AG04449 (cell line): ENCODE results near the gene NLRP6.

Experiments used
- CTCF ChIA-PET: fragments of 350-600 bp; formaldehyde crosslinking; extraction: SDS; loops from one replicate; lab custom pipeline; 2021; ENCODE audit warnings: antibody characterized with exemption; lab: Yijun Ruan, JAX
- POLR2A ChIA-PET: fragments of 400-600, 350-600 bp; formaldehyde crosslinking; extraction: SDS; loops from one replicate; lab custom pipeline; 2020; ENCODE audit warnings: antibody characterized with exemption, inconsistent platforms; lab: Yijun Ruan, JAX
- DNase-seq: peaks from one replicate; pipeline ENCODE4 v3.0.0-alpha.2; 2010; ENCODE audit warnings: low read depth, low spot score
- H3K4me3 ChIP-seq: 2 replicates; pipeline ENCODE4 v1.5.1; 2011; ENCODE audit warnings: low read depth, mild to moderate bottlenecking, control low read depth, low read length
- CTCF ChIP-seq: IDR thresholded peaks from one replicate; pipeline ENCODE4 v1.5.1; 2011; ENCODE audit warnings: mild to moderate bottlenecking, moderate library complexity, low read length, control low read depth, inconsistent platforms; ENCODE audit not compliant: insufficient read depth; ENCODE audit errors: missing control alignments

NLRP6 gene

DNA sequence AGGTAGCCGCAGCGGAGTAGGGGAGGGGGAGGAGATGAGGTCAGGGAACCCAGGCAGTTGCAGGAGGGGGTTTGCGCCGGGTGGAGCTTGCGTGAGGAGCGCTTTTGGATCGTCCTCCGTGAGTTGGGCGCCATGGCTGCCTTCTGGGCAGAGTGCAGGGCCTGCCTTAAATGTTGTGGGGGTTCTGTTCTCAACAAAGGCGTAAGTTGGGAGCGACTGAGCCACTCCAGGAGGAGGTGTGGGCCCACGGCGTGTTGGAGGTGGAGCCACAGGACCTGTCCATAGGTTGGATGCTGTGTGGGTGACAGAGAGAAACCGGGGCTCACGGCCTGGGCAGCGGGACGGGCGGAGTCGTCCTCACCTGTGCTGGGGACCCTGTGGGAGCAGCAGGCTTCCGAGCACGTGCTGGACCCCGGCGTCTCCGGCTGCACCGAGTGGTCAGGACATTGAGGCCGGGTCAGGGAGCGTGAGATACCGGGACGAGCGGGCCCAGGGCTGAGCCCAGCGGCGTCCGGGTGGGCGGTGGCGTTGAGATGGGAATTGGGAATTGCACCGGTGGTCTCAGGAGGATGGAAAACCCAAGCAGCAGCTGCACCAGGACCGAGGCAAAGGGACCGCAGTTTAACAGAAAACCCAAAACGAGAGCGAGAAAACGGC lies 9.7 kb downstream of the NLRP6 start:
- no peak for DNase-seq
- CTCF ChIA-PET: interaction anchor here (3.4 to 9.1 kb wide), 2 partner anchors 18 to 37 kb away, joined by 10 to 68 read pairs; partner anchors contain the start of gene IFITM2
- no peak for TF ChIP-seq CTCF
- peak overlapping the region; percentile 61 for H3K4me3 ChIP-seq
- POLR2A ChIA-PET: no interaction called here

- ChIA-PET CTCF (interaction anchor here (3.4 to 9.1 kb wide), 2 partner anchors 17 to 38 kb away, joined by 10 to 68 read pairs; partner anchors contain the start of gene IFITM2), POLR2A (no interaction called here)
- DNase-seq: no peak
- no peak for TF ChIP-seq CTCF
- peak within 1 kb of the TSS; percentile 61 for H3K4me3 ChIP-seq
These were observed 10.5 kb downstream of the NLRP6 start, which contains the start of gene PGGHG for GRCh38 chr11:288478-289397. Gene PGGHG, plus strand, starts transcription at chr11:289126. Its CDS starts 691 bp downstream, at chr11:289817.

DNA sequence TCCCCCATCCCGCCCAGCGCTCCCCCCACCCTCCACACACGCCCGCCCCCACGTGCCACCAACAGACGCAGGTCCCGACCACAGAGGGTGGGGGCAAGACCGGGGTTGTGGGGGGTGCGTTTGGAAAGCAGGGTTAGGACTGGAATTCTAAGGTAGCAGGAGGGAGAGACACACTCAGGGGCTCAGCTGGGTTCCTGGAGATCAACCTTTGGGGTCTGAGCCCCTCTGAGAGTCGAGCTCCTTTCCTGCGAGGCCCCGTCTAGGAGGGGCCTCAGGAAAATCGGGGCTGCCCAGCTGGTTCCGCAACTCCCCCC lies 11.1 kb downstream of the NLRP6 start:
- DNase-seq: no peak
- CTCF ChIA-PET: interaction anchor here (3.4 to 9.1 kb wide), 2 partner anchors 16 to 38 kb away, joined by 10 to 68 read pairs; partner anchors contain the start of gene IFITM2
- TF ChIP-seq CTCF: no peak

DNA sequence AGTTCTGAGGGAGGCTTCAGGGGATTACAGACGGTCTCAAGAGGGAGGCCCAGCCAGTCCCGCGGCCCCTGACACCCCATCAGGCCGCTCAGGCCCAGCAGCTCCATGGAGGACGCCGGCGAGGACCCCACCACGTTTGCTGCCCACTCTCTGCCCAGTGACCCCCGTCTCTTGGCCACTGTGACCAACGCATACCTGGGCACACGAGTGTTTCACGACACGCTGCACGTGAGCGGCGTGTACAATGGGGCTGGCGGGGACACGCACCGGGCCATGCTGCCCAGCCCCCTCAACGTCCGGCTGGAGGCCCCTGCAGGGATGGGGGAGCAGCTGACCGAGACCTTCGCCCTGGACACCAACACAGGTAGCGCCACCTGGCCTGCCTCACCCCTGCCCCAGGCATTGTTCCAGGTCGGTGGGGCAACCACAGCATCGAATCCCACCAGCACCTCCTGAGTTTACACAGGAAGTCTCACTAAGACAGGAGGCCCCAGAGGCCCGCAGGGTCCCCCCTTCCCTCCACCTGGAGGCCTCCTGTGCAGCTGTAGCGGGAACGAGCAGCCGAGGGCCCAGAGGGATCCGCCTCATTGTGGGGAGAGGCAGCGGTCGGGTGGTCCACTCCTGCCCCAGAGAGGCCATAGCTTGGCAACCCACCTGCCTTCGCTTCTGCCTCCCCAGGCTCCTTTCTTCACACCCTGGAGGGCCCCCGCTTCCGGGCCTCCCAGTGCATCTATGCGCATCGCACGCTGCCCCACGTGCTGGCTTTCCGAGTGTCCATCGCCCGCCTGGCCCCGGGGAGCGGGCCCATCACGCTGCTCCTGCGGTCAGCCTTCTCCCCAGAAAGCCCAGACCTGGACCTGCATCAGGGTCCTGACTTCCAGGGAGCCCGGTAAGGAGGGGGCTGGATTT lies 11.8 kb downstream of the NLRP6 start:
- CTCF ChIA-PET: interaction anchor here (3.4 to 9.1 kb wide), 2 partner anchors 16 to 39 kb away, joined by 10 to 68 read pairs; partner anchors contain the start of gene IFITM2

More for the DNA sequence above, 11.1 kb downstream of the NLRP6 start:
- POLR2A ChIA-PET: no interaction called here
- H3K4me3 ChIP-seq: peak overlapping the region; percentile 55

GRCh38 chr11:290621-291231 lies 12.5 kb downstream of the NLRP6 start:
- H3K4me3 ChIP-seq: no peak overlapping the region
- DNase-seq: no peak
- POLR2A ChIA-PET: no interaction called here
- TF ChIP-seq CTCF: no peak
- CTCF ChIA-PET: interaction anchor here (3.4 to 9.1 kb wide), 2 partner anchors 15 to 40 kb away, joined by 10 to 68 read pairs; partner anchors contain the start of gene IFITM2

More for the DNA sequence above, 11.8 kb downstream of the NLRP6 start:
- peak overlapping the region; percentile 55 for H3K4me3 ChIP-seq
- POLR2A ChIA-PET: no interaction called here
- DNase-seq: no peak
- TF ChIP-seq CTCF: no peak
